GM18858 (cell line): ENCODE data around the gene NLGN4X.

ENCODE experiments used
- ATAC-seq: cut with Tn5 transposase; IDR thresholded peaks from one replicate; pipeline ENCODE4 v1.9.1; 2021; ENCODE audit not compliant: unreplicated experiment

Gene NLGN4X

GRCh38 chrX:6228720-6229119, at the start of gene NLGN4X:
NLGN4X (minus strand) TSS chrX:6228867; CDS start chrX:6151466, 77,401 bp downstream.
- no peak for ATAC-seq

GRCh38 chrX:6266041-6266440, 37.4 kb upstream of the NLGN4X start:
- ATAC-seq = no peak

- no peak for ATAC-seq
Measured at GRCh38 chrX:6262959-6263358, 34.3 kb upstream of the NLGN4X start.

- ATAC-seq = no peak
Measured at GRCh38 chrX:6257025-6257424, 28.4 kb upstream of the NLGN4X start.

GRCh38 chrX:6244666-6245065, 16.0 kb upstream of the NLGN4X start:
- no peak for ATAC-seq

- no peak for ATAC-seq
Measured at GRCh38 chrX:6238576-6238975, 9.9 kb upstream of the NLGN4X start.

GRCh38 chrX:6227935-6228334, 732 bp downstream of the NLGN4X start:
- ATAC-seq = no peak

GRCh38 chrX:6227453-6227835, 1.2 kb downstream of the NLGN4X start:
- ATAC-seq = no peak

GRCh38 chrX:6226596-6227452, 1.8 kb downstream of the NLGN4X start:
- ATAC-seq = no peak

- no peak for ATAC-seq
Measured at GRCh38 chrX:6225911-6226595, 2.6 kb downstream of the NLGN4X start.

GRCh38 chrX:6225288-6225910, 3.3 kb downstream of the NLGN4X start:
- no peak for ATAC-seq

GRCh38 chrX:6223516-6223915, 5.2 kb downstream of the NLGN4X start:
- ATAC-seq = peak; percentile 42

- ATAC-seq = no peak
Measured at GRCh38 chrX:6210230-6210629, 18.4 kb downstream of the NLGN4X start.

- no peak for ATAC-seq
Measured at GRCh38 chrX:6203462-6204215, 25.0 kb downstream of the NLGN4X start.

- no peak for ATAC-seq
Measured at GRCh38 chrX:6199486-6199885, 29.2 kb downstream of the NLGN4X start.

- ATAC-seq = no peak
Measured at GRCh38 chrX:6187256-6187655, 41.4 kb downstream of the NLGN4X start.

GRCh38 chrX:6184900-6185515, 43.7 kb downstream of the NLGN4X start:
- ATAC-seq = peak; percentile 99

- ATAC-seq = no peak
Measured at GRCh38 chrX:6175914-6176313, 52.8 kb downstream of the NLGN4X start.

GRCh38 chrX:6170424-6170823, 58.2 kb downstream of the NLGN4X start:
- ATAC-seq = no peak

GRCh38 chrX:6169407-6169806, 59.3 kb downstream of the NLGN4X start:
- no peak for ATAC-seq

GRCh38 chrX:6163721-6164120, 64.9 kb downstream of the NLGN4X start:
- ATAC-seq = no peak
